ENCODE data around the gene EFNA5.

EFNA5 gene

DNA sequence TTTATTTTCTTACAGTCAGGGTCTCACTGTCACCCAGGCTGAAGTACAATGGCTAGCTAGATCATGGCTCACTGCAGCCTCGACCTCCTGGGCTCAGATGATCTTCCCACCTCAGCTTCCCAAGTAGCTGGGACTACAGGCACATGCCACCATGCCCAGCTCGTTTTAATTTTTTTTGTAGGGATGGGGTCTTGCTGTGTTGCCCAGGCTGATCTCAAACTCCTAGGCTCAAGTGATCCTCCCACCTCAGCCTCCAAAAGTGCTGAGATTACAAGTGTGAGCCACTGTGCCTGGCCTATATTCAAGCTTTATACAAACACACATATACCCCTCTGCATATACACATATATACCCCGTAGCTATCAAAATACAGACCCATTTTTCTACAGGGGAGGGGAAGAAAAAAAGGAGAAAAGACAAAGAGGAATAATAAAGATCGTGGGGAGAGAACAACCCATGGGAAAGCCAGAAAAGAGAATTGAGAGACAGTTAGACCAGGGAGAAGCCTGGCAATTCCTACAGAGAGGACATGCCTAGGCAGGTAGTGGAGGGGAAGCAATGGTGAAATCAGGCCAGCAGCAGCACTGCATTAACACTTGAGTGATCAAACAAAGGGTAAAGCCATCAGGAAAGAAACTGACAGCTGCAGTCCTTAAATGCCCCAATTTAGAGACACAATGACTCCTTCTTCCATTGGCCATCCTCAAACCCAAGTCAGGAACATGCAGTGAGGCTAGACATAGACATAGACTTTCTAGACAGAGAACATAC, 102.7 kb downstream of the EFNA5 start:
- DNase-seq: no peak

DNA sequence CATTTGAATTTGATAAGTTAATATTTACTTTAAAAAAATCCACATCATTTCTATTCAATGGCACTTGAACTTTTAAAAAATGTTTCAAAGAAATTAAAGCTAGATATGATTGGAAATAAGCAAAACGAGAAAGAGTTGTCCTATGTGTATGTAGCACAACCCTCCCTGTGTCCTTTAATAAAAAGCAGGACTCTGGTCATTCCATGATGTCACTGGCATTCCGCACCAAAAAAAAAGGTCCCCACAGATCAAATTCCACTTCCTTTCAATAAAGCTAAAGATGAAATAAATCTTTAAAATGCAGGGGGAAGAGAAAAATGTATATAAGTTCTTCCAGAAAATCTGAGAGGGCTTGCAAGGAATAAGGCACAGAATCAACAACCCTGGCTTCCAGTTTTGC, 103.8 kb downstream of the EFNA5 start:
- no peak for DNase-seq

DNA sequence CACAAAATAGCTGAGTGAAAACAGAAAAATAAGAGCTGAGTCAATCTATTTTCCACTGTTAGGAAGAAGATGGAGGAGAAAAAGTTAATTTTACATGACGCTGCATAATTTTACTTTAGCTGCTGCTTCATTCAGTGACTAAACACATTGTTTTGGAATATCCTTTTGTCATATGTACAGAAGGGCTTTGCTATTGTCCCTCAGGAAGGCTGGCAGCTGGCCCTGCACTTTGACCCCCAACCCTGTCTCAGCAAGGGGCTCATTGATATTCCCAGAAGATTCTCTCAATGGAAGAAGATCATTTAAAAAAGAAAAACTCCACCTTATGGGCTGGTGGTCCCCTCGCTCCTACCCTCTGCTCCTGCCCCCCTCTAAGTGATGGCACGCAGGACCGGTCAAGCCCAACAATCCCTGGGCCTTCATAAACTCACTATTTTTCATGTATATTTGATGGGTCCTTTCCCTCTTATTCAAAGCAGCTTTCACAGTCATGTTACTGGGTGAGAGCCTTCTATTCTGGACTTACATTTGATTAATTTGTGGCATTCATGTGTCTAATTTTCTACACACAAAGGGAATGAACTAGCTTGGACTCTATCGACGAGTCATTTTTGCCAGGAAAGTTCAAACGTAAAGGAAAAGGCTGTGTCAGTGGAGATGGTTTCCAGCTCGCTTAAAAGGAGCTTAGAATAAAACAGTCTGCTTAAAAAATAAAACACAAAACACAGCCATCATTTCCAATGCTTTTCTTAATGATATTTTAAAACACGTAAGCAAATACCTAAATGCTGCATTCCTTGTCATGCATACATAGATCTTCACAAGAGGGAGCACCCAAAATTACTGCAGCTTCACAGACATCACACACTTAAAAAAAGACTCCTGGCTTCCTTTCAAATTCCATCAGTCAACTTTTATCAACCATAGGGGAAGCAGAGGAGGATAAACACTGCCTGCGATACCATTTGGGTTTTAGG, 104.7 kb downstream of the EFNA5 start:
- no peak for DNase-seq

DNA sequence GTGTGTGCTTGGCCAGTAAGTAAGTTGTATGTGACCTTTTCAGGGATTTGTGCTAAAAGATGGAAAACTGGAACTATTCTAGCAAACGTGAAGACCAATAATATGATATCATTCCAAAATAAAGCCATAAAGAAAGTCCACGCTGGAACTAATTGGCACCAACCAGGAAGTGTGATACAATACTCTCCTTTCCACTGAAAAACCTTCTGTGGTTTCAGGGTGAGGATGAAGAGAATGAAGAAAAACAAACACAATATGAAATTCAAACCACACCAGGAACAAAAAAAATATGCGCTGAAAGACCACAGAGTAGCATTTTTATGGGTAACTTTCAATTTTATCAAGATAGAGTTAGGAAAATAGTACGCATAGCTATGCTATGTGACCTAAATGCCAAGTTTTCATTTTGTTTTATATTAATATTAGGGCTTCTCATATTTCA, 105.8 kb downstream of the EFNA5 start:
- DNase-seq: no peak

DNA sequence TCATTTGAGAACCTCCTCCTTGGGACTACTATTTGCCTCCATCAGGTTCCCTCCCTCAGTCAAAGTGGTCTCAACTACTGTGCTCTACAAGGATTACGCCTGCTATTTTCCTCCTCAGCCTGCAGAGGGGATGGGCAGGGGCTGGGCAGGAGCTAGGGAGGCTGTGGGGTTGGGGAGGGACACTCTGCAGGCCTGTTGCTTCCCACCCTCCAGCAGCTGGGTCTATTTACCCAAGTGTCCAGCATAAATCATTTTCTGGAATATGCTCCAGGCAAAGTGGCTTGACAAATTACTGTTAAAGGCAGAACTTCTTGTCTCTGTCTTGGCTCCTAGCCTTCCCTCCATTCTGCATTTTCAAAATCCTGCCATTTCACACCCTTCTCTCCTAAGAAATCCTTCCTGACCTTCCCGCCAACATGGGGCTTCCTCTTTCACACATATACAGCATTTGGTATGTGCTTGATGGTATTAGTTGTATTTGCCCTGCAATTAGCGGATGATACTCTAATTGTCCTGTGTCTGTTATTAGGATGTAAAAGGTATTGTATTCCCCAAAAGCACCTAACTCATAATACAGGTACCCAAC, 106.7 kb downstream of the EFNA5 start:
- no peak for DNase-seq

DNA sequence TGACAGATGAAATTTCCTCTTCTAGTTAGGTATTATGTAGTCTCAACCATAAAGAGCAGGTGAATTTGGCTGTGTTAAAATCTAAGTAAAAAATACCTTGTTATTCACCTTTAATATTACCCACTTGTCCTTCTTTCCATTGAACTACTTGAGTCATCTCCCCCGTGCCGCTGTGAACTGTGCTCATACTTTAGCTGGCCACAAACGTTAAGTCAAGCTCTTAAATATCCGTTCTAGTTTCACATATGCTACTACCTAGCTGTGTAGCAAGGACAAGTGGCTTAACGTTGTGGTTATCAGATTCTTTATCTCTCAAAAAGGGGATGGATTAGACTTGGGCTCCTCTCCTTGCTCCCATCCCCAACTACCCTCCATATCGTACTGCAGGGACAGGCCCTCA, 110.4 kb downstream of the EFNA5 start:
- DNase-seq: no peak

DNA sequence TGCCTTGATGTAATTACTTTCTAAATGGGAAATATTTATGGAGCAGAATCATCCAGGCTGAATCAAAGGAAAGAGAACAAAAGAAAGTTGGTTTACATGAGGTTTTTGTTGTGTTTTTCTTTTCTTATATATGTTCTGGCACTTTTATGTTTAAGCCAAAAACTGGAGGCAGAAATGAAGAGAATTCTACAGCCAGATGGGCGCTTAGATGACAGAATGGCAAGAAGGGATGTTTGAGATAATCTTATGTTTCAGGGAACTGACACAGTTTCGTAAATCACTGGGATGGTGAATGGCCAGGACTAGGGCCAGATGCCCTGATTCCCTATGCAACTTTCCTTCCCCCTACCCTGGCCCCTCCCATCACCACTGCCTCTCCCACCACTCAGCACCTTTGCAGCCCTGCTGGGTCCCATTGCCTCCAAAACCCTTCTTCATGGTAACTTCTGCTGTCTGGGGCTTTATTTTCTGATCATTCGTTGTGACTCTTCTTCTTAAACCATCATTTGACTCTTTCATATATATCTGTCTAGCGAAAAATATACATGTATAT, 111.8 kb downstream of the EFNA5 start:
- DNase-seq: no peak

DNA sequence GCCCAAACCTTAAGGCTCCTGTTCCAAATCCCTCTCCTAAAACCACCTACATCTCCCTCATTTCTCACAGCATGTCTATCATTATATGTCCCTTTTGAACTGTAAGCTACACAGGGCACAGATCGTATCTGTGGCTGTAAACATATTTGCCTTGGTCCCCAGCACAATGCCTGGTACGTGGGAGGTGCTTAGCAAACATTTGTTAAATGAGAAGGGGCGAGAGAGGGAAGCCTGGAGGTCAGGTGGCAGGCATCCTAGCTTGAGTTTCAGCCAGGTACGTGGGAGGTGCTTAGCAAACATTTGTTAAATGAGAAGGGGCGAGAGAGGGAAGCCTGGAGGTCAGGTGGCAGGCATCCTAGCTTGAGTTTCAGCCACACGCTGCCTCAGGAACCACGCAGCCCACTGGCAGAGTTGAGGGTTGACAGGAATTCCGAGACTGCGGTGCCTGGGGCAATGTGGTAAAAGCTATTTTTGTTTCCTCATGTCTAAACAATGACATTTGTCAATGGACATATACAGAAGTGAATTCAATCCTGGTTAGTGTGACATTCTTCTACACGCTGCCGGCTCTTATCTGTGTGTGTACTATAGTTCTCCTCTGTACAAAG, 113.6 kb downstream of the EFNA5 start:
- no peak for DNase-seq

DNA sequence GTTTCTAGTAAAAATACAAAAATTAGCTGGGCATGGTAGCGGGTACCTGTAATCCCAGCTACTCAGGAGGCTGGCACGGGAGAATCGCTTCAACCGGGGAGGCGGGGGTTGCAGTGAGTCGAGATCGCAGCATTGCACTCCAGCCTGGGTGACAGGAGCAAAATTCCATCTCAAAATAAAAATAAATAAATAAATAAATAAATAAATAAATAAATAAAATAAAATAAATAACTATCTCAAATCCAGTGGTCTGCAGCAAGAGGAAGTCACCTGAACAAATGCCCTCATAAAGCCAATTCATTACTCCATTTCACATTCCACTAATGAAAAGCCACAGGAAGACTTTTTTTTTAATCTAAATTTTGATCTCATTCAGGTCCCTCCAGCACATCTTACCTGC, 114.2 kb downstream of the EFNA5 start:
- no peak for DNase-seq

DNA sequence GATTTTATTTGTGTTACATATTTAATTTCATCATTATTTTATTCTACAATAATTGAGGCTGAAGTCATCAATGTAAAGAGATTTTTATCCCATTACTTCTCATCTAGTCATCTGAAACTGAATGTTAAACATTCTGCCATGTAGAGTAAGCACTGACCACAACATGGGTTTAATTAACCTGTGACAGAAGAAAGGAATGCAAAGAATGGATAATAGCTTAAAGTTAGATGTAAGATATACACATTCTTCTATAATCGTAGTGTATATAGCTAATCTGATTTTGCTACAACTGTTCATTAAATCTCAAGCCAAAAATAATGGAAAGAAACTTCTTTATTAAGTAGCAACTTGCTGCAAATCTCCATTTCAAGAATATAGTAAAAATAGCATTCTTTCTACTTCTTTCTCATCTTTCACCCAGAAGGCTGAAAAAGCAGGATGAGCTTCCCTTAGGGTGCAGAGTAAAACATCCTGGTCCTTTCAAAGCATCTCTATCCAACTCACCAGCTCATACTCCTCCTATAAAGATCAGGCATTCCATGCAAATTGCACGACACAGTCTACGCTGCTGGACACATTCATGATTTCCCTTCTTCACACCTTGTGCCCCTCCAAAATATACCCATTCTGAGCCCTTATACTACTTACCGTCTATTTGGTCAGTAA, 115.2 kb downstream of the EFNA5 start:
- DNase-seq: no peak

DNA sequence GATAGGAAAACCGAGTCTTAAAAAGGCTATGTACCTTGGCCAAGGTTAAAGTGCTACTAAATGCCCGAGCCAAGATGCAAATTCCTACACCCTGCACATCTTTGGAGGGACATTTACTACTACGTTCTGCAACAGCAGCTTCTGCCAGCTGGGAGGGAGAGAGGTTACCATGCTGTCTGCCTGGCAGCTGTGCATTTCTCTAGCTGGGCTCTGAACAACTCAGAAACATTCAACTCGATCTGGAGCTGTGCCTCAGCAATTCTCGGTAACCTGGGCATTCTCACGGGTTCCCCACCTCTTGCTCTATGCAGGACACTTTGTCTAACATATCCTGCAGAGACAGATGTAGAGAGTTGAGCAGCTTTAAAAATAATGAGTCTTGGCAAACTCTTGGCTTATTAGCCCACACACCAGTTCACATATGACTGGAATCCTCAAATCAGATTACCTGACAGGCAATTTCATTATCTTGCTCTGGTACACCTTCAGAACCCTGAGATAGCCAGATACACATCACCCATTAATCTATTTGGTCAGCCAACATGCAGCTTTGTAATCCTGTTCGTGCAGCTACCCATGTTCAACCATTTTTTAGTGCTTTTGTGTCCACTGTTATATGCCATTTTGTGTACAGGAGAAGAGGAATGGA, 115.8 kb downstream of the EFNA5 start:
- DNase-seq: no peak

DNA sequence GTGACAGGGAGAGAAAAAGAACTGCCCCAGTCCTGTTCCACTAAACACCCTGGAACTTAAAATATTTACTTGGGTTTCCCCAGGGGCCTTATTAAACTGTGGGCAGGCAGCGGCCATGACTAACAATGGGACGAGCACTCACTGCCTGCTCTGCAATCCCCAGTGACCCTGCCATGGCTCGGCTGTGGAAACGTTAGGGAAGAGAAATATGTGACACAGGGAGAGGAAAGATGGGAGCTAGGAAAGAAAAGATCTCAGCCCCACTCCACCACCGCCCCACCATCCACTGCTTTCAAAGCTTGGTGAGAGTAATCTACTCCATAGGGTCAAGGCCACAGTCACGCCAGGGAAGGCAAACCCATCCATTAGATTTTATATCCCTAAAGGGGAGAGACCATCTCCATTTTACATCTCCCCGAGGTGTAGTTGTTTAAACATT, 117.6 kb downstream of the EFNA5 start:
- no peak for DNase-seq

DNA sequence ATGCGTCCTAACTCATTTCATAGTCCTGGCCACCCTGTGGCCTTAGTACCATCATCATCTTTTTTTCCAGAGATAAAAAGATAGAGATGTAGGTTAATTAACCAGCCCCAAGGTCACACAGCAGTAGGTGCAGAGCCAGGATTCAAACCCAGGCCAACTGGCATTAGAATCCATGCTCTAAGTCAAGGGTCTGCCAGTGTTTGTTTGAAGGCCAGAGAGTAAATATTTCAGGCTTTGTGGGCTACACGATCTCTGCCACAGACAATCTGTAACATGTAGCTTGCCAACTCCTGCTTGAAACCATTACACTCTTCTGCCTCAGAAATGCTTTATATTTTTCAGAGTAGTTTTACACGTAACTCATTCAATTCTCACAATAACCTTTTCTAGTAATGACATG, 119.6 kb downstream of the EFNA5 start:
- no peak for DNase-seq

DNA sequence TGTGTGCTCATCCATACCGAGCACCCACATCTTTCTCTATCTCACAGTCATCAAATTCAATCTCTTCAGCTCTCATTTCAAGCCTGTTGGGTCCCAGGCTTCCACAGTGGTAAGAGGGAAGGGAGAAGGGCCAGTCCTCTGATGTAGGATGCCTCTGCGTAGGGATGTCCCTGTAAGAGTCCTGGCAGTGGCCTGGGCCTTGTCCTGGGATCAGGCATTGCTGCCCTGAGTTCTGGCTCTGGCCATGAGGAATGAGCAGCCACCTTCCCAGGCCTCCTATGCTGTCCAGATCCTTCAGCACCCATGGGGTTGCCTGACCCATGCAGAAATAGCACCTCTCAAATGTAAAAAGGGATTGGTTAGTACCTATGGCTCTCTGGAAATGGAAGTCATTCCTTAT, 121.2 kb downstream of the EFNA5 start:
- DNase-seq: no peak

DNA sequence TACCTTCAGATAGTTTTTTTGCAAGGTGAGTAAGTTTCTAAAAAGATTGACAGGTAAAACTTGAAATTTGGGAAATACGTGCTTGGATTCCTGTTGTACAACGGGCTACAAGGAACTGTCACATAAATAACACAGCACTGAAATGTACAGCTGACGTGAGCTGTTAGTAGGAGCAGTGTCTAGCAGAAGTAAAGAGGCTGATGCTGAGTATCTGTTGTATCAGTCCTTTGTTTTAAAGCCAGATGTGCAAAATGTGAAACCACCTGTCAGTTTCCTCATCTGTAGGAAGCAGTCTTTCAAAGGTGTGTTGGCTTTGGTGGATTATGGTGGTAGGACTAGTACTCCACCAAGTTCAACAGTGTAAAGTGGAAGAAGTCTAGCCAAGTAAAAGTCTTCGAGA, 122.3 kb downstream of the EFNA5 start:
- no peak for DNase-seq

DNA sequence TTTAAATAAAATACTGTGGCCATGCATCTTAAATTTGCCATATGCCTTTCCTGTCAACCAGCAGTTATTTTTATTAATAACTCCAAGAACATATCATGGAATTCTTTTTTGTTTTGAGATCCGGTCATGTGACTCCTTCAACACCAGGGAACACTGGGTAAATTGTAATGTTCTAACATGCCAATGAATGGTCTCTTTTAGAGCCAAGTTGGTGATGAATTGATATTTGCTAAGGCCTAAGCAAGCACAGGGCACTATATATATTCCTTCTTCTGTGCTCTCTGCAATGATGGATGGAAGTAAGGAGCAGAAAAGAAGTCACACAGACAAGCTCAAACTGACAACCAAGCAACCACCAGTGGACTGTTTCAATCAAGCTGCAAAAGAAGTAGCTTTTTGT, 124.0 kb downstream of the EFNA5 start:
- DNase-seq: no peak

DNA sequence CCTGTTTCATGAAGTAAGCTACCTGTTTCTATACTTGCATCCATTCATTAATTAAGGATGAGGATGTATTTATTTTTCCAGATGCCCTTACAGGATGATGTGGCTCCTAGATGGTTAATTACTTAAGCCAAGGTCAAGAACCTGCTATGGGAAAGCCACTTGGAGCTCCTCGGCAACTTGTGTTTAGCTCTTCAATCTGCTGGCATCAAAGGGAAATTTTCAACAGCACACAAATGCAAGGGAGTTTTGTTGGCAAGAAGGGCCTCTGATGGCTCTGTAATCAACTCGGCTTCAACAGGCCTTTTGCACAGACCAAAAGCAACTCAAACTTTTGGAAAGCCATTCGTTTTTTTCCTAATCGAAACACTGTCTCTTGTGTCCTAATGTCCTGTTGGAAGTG, 125.3 kb downstream of the EFNA5 start:
- no peak for DNase-seq

DNA sequence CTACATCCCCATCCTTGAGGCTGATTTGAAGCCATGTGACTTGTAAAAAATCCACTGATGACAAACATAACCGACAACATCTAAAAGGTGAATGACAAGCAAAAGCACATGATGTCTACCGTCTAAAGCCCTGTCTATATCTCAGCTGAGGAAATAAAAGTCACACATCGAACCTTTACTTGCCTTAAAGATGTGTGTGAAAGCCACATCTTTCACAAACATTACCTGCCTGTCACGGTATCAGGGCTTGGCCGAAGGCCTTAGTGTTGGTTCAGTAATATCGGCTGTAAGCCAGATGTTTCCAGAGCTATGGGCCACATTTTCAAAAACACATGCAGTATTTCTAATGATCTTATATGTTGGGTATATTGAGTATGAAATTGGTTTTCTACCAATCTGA, 125.8 kb downstream of the EFNA5 start:
- DNase-seq: no peak

DNA sequence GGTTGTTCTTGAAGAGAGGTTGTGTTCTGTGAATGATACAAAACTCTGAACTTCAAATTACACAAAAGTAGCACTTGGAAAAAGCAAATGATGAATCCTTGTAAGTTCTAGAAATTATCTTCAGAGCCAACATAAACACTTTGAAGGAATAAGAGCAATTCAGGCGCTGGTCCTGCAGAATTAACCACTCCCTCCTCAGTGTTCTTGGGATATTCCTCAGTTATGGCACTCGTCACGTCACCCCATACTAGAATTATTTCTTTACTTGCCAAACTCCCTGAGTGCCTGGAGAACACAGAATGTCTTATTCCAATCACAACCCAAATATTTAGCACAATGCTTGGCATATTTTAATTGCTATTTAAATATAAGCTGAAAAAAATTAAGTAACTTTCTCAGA, 126.3 kb downstream of the EFNA5 start:
- DNase-seq: no peak

DNA sequence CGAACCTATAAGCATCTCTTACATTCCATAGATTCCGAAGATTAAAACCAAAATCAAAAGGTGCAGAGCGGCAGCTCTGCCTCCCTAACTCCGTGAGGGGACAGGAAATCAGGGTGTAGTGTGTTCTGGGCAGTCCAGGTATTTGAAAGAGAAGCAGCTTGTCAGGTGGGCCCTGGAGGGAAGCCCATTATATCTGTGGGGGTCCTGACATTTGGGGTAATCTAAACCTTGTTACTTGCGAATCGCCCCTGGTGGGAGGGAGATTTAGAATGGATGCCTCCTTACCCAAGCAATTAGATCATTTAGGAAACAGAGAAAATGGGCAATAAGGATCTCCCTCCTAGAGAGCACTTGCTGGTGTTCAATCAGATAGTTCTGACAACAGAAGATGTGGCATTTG, 126.9 kb downstream of the EFNA5 start:
- DNase-seq: no peak

DNA sequence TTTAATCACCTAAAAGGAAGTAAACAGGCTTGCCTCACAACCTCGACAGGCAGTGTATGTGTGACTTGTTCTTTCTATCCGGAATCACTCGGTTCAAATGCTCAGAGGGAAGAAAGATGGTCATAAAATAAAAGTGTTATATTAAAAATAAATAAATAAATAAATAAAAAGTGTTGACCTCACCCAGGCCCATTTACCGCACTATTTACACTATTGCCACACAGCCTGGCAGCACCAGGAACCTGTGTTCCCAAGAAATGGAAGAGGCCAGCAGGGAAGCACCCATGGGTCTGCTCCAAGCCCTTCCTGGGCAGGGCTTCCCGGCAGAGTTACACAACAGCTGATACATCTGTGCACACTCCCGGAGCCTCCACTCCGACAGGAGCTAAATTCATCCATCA, 127.9 kb downstream of the EFNA5 start:
- no peak for DNase-seq

DNA sequence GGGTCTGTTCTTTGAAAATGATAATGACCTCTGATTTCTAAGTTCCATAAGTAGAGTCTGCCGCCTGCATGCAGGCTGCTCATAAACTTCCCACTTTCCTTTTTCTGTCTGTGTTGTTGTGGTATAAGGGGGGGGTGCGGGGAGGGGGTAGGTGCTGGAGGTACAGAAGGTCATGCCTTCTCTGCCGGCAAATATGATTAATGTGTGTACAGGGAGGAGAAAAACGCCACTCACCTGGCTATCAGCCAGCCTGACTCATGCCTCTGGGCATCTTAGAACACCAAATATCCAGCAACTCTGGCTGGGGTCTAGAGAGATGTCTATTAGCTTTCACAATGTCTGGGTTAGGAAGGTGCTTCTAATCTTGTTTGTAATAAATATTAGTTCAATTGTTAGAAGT, 128.3 kb downstream of the EFNA5 start:
- DNase-seq: no peak

All from stimulated activated naive CD4-positive, alpha-beta T cell treated with Interleukin-2 at 50 U/mL for 16 hours (primary cell).